HEK293T (cell line): ENCODE measurements around the gene CD44.

Experiments
- BHLHE40 ChIP-seq: fragments of 450-650 bp; IDR thresholded peaks from 2 replicates; pipeline ENCODE4 v1.6.1; 2016; ENCODE audit warnings: mild to moderate bottlenecking, moderate library complexity, borderline replicate concordance
- FOXM1 ChIP-seq: fragments of 450-650 bp; IDR thresholded peaks from 2 replicates; pipeline ENCODE4 v1.6.1; 2017; ENCODE audit warnings: mild to moderate bottlenecking, borderline replicate concordance
- SUZ12 ChIP-seq: fragments of 450-650 bp; IDR thresholded peaks from 2 replicates; pipeline ENCODE4 v1.6.1; 2016; ENCODE audit warnings: mild to moderate bottlenecking
- ZNF384 ChIP-seq: fragments of 450-650 bp; IDR thresholded peaks from 2 replicates; pipeline ENCODE4 v1.6.1; 2016

- no peak for TF ChIP-seq ZNF384
- no peak for TF ChIP-seq FOXM1
- no peak for TF ChIP-seq BHLHE40
- no peak for TF ChIP-seq SUZ12
These were observed 108.5 kb downstream of the CD44 start for GRCh38 chr11:35247428-35247827.
